PFSK-1 (cell line): ENCODE results near the gene PCP2.
A peak's percentile ranks its signal among the peaks of the same experiment; 100 is the strongest.

Experiments
- FOXP2 ChIP-seq: optimal IDR thresholded peaks from 2 replicates; pipeline ENCODE3; 2011; ENCODE audit warnings: borderline replicate concordance, control low read depth, inconsistent platforms; ENCODE audit not compliant: insufficient read depth; ENCODE audit errors: extremely low read length, extremely low read depth
- POLR2AphosphoS5 ChIP-seq: IDR thresholded peaks from 2 replicates; pipeline ENCODE4 v1.6.1; 2012; ENCODE audit warnings: low read depth, mild to moderate bottlenecking, control low read depth, low read length, moderate library complexity
- SIN3A ChIP-seq: IDR thresholded peaks from 2 replicates; pipeline ENCODE4 v1.6.1; 2012; ENCODE audit warnings: mild to moderate bottlenecking, low read length, moderate library complexity, borderline replicate concordance; ENCODE audit not compliant: insufficient read depth
- TAF1 ChIP-seq: IDR thresholded peaks from 2 replicates; pipeline ENCODE4 v1.6.1; 2012; ENCODE audit warnings: low read length, control low read depth, borderline replicate concordance; ENCODE audit not compliant: insufficient read depth
- TF ChIP-seq, protein P1 (sequence below), 2 experiments: IDR thresholded peaks; 2 replicates each; pipeline versions ENCODE4 v1.6.1 to v1.8.0; 2011 to 2012; ENCODE audit warnings: low read depth in 2 of 2, low read length in 2 of 2, control low read depth in 1 of 2, inconsistent platforms in 1 of 2, mild to moderate bottlenecking in 1 of 2, moderate library complexity in 1 of 2; ENCODE audit not compliant: insufficient read depth in 1 of 2

Gene PCP2

DNA sequence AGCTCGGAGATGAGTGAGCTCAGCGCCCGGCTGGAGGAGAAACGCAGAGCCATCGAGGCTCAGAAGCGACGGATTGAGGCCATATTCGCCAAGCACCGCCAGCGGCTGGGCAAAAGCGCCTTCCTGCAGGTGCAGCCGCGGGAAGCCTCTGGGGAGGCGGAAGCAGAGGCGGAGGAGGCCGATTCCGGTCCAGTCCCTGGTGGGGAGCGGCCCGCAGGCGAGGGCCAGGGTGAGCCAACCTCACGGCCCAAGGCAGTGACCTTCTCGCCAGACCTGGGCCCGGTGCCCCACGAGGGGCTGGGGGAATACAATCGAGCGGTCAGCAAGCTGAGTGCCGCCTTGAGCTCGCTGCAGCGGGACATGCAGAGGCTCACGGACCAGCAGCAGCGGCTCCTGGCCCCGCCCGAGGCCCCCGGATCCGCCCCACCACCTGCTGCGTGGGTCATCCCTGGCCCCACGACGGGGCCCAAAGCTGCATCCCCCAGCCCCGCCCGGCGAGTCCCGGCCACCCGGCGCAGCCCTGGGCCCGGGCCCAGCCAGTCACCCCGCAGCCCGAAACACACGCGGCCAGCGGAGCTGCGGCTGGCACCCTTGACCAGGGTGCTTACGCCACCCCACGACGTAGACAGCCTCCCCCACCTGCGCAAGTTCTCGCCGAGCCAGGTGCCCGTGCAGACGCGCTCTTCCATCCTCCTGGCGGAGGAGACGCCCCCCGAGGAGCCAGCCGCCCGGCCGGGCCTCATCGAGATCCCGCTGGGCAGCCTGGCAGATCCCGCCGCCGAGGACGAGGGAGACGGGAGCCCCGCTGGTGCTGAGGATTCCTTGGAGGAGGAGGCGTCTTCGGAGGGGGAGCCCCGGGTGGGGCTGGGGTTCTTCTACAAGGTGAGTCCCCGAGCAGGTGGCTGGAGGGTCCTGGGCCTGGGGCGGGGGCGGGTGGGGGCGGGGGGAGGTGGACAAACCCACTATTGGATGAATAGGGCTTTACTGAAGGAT is 20.9 kb downstream of the PCP2 start:
- no peak for TF ChIP-seq FOXP2
- TF ChIP-seq POLR2AphosphoS5, result no peak
- TF ChIP-seq SIN3A, result no peak

GRCh38 chr19:7611541-7612279 is 21.8 kb downstream of the PCP2 start:
- TF ChIP-seq, protein P1, sequence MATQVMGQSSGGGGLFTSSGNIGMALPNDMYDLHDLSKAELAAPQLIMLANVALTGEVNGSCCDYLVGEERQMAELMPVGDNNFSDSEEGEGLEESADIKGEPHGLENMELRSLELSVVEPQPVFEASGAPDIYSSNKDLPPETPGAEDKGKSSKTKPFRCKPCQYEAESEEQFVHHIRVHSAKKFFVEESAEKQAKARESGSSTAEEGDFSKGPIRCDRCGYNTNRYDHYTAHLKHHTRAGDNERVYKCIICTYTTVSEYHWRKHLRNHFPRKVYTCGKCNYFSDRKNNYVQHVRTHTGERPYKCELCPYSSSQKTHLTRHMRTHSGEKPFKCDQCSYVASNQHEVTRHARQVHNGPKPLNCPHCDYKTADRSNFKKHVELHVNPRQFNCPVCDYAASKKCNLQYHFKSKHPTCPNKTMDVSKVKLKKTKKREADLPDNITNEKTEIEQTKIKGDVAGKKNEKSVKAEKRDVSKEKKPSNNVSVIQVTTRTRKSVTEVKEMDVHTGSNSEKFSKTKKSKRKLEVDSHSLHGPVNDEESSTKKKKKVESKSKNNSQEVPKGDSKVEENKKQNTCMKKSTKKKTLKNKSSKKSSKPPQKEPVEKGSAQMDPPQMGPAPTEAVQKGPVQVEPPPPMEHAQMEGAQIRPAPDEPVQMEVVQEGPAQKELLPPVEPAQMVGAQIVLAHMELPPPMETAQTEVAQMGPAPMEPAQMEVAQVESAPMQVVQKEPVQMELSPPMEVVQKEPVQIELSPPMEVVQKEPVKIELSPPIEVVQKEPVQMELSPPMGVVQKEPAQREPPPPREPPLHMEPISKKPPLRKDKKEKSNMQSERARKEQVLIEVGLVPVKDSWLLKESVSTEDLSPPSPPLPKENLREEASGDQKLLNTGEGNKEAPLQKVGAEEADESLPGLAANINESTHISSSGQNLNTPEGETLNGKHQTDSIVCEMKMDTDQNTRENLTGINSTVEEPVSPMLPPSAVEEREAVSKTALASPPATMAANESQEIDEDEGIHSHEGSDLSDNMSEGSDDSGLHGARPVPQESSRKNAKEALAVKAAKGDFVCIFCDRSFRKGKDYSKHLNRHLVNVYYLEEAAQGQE (IDR thresholded peaks at IDR 0.05; ENCODE audit: insufficient read depth in 1 of 2, low read depth in 2 of 2, low read length in 2 of 2), result peak; percentile 71 to 86
- no peak for TF ChIP-seq TAF1

DNA sequence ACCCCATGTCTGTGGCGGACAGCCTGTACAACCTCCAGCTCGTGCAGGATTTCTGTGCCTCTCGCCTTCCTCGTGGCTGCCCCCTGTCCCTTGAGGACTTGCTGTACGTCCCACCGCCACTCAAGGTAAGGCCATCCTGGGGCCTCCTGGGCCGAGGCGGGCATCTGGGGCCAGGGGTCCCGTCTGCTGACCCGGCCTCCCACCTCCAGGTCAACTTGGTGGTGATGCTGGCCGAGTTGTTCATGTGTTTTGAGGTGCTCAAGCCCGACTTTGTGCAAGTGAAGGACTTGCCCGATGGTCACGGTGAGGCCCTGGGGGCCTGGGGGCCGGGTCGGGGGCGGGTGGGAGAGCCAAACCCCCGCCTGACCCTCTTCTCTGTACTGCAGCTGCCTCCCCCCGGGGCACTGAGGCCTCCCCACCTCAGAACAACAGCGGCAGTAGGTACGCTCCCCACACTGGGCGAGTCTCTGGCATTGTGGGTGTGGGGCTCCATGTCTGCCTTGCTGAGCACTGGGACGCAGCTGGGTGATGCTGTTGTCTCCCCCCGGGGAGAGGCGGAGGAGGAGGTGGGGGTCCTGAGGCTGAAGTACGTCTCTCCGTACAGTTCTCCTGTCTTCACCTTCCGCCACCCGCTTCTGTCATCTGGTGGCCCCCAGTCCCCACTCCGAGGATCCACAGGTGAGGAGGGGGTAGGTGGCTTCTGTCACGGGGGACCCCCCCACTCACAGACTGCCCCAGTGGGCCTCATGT is 22.9 kb downstream of the PCP2 start:
- TF ChIP-seq, protein P1 (IDR thresholded peaks at IDR 0.05; ENCODE audit: insufficient read depth in 1 of 2, low read depth in 2 of 2, low read length in 2 of 2), result no peak
- TF ChIP-seq POLR2AphosphoS5, result no peak
- TF ChIP-seq FOXP2, result no peak
- no peak for TF ChIP-seq TAF1
- no peak for TF ChIP-seq SIN3A

- TF ChIP-seq, protein P1 (IDR thresholded peaks at IDR 0.05; ENCODE audit: insufficient read depth in 1 of 2, low read depth in 2 of 2, low read length in 2 of 2), result no peak
- TF ChIP-seq SIN3A, result no peak
- no peak for TF ChIP-seq POLR2AphosphoS5
- TF ChIP-seq TAF1, result no peak
- no peak for TF ChIP-seq FOXP2
These were observed 25.5 kb downstream of the PCP2 start for GRCh38 chr19:7607874-7608560.
